Right kidney (tissue), 1 donor: ENCODE measurements around the gene TIE1.

Source experiments
- DNase-seq: peaks from one replicate; pipeline ENCODE4 v3.0.0-alpha.2; 2016

The TIE1 gene

GRCh38 chr1:43339584-43340232, 38.9 kb downstream of the TIE1 start:
- DNase-seq: no peak

- no peak for DNase-seq
Measured at GRCh38 chr1:43340559-43340958, 39.8 kb downstream of the TIE1 start.

- no peak for DNase-seq
Measured at GRCh38 chr1:43344267-43344850, 43.6 kb downstream of the TIE1 start.

DNA sequence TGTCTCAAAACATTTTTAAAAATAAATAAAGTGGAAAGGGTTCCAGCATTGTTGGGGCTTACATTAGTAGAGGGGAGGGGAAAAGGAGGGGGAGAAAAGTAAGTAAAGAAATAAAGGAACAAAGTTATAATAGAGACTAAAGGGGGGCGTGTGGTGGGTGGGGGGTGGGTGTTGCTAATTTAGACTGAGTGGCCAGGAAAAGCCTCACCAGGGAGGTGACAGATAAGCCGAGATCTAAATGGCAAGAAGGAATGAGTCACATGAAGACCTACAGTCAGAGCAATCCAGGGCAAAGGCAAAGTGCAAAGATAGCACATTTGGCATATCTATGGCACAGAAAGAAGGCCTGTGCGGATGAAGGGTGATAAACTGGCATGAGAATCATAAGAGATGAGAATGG, 44.3 kb downstream of the TIE1 start:
- DNase-seq: no peak

- DNase-seq: no peak
Measured at GRCh38 chr1:43346636-43347035, 45.9 kb downstream of the TIE1 start.

DNA sequence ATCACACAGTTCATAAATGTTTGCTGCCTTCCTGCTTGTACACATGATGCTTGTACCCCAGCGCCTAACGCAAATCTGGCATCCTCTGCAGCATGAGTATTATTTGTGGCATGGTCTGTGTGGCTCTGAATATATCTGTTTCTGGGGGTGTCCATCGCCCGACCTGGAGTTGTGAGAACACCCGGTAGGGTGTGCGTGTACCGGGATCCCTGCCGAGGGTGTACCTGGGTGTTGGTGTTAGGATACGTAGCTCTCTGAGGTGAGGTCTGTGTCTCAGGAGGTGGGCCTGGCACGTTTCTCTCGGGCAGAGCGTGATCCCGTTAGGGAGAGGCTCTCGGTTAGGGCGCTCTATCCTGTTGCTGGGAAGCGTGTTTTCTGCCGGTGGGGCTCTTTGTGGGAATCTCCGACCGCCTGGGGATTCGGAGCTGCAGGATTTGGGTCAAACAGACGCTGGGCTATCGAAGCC, 47.6 kb downstream of the TIE1 start:
- no peak for DNase-seq

DNA sequence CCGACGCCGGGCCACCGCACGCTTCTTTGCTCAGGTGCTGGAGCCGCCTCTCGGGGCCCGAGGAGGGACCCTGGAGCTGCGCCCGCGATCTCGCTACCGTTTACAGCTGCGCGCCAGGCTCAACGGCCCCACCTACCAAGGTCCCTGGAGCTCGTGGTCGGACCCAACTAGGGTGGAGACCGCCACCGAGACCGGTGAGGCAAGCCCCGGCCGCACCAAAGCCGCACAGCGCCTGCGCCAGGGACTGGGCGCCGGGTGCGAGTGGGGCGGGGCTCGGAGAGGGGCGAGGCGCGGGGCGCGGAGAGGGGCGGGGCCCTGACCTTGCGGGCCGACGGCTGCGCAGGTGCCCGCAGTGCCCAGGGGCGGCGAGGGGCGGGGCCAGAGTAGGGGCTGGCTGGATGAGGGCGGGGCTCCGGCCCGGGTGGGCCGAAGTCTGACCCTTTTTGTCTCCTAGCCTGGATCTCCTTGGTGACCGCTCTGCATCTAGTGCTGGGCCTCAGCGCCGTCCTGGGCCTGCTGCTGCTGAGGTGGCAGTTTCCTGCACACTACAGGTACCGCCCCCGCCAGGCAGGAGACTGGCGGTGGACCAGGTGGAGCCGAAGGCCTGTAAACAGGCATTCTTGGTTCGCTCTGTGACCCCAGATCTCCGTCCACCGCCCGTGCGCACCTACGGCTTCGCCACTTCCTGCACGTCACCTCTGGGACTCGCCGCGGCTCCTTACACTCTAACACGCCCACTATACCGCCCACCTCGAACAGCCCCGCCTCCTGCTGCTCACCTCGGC, 48.2 kb downstream of the TIE1 start:
- peak; percentile 88 for DNase-seq

GRCh38 chr1:43349594-43350306, 49.0 kb downstream of the TIE1 start:
- DNase-seq: no peak

DNA sequence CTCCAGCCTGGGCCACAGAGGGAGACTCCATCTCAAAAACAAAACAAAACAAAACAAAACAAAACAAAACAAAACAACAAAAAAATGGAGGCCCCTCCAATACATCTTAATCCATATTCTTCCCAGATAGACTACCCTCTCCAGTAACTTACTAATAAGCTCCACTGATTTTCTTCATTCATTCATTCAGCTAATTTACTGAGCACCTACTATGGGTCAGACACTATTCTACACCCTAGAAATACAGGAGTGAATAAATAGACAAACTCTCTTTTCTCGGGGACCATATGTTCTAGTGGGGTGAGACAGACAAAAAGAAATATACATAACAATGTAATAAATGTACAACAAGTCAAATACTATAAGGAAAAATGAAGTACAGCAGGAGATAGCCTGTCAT, 50.2 kb downstream of the TIE1 start:
- DNase-seq: no peak

DNA sequence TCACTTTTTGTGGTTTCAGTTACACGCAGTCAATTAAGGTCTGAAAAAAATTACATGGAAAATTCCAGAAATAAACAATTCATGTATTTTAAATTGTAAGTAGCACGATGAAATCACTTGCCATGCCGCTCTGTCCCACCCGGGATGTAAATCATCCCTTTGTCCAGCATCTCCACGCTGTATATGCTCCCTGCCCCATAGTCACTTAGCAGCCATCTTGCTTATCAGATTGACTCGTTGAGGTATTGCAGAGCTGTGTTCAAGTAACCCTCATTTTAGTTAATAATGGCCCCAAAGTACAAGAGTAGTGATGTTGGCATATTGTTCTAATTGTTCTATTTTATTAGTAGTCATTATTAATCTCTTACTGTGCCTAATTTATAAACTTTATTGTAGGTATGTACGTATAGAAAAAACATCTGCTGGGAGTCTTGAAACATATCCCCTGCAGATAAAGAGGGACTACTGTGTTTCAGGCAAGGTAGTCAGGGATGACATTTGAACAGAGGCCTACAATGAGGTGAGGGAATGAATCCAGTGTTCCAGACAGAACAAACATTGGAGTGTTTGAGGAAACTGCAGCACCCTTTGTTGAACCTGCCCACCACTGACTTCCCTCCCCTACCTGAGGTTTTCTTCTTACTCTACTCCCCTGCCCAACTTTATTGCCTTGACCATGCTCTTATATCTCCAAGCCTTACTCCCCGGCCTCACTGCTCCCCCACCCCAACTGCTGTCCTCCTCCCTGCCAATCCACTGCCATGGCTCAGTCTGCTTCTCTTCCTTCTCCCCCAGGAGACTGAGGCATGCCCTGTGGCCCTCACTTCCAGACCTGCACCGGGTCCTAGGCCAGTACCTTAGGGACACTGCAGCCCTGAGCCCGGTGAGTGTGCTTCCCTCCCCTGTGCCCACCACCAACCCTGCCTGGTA, 50.9 kb downstream of the TIE1 start:
- no peak for DNase-seq

DNA sequence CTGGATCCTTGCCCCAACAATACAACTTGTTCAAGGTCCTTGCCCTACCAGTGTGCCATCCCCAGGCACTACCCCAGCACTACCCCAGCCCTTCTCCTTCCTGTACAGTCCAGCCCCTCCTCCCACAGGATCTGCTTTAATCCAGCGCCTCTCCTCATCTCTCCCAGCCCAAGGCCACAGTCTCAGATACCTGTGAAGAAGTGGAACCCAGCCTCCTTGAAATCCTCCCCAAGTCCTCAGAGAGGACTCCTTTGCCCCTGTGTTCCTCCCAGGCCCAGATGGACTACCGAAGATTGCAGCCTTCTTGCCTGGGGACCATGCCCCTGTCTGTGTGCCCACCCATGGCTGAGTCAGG, 51.5 kb downstream of the TIE1 start:
- DNase-seq: no peak

DNA sequence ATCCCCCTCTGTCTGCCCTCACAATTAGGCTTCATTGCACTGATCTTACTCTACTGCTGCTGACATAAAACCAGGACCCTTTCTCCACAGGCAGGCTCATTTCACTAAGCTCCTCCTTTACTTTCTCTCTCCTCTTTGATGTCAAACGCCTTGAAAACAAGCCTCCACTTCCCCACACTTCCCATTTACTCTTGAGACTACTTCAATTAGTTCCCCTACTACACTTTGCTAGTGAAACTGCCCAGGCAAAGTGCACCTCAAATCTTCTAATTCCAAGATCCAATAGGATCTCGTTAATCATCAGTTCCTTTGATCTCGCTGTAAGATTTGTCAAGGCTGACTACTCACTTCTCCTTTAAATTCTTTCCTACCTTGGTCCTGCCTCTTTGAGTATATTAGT, 52.1 kb downstream of the TIE1 start:
- no peak for DNase-seq

DNA sequence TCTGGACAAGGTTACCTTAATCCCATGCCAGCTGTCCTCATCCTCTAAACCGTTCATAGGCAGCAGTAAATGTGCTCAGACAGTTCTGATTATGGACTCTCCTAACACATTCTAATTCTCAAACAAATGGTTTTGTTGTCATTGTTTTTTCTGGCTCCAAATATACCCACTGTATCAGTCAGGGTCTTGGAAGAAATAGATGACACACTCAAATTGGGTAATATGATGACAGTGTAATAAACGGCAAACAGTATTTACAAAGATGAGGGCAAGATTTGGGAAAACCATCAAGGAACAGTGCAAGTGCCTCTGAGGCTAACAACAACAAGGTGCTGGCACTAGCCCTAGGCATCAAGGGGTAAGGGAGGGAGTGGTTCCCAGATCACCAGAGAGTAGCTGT, 53.7 kb downstream of the TIE1 start:
- no peak for DNase-seq

- DNase-seq: no peak
Measured at GRCh38 chr1:43354936-43355335, 54.2 kb downstream of the TIE1 start.

- no peak for DNase-seq
Measured at GRCh38 chr1:43357251-43357650, 56.5 kb downstream of the TIE1 start.

GRCh38 chr1:43358121-43358745, 57.5 kb downstream of the TIE1 start:
- DNase-seq: peak; percentile 71

DNA sequence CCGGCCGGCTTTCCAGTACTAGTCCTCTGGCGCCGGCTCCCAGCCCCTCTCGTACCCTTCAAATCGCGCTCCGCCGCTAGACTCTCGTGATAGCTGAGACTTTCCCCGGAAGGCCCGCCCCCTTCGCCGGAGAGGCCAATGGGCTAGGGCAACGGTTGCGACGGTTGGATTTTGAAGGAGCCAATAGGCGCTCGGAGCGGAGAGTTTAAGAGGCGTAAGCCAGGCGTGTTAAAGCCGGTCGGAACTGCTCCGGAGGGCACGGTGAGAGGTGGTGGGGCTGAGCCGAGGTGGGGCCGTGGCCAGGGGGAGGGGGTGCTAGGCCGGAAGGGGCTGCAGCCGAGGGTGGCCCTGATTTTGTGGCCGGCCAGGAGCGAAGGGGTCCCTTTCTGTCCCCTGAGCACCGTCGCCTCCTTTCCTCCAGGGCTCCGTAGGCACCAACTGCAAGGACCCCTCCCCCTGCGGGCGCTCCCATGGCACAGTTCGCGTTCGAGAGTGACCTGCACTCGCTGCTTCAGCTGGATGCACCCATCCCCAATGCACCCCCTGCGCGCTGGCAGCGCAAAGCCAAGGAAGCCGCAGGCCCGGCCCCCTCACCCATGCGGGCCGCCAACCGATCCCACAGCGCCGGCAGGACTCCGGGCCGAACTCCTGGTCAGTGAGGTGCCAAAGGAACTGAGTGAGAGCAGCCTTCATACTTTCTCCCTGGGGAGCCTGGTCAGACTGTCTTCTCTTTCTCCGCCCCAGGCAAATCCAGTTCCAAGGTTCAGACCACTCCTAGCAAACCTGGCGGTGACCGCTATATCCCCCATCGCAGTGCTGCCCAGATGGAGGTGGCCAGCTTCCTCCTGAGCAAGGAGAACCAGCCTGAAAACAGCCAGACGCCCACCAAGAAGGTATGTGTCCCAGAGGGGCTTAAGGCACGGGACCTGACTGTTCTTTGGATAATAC, 58.2 kb downstream of the TIE1 start, which contains the start of gene CDC20:
Gene CDC20, plus strand, starts transcription at position 236 of the 948 bp plus-strand sequence. Its CDS starts 235 bp downstream, at position 471.
- DNase-seq: peak; percentile 71

DNA sequence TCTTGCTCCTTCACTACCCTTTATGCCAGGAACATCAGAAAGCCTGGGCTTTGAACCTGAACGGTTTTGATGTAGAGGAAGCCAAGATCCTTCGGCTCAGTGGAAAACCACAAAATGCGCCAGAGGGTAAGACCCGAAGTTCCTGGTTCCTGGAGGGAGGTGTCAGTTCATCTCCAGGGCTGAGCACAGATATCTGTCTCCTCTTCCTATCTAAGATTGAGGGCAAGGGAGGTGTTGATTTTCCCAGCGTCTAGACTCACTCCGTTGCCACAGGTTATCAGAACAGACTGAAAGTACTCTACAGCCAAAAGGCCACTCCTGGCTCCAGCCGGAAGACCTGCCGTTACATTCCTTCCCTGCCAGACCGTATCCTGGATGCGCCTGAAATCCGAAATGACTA, 58.9 kb downstream of the TIE1 start:
- no peak for DNase-seq

- DNase-seq: no peak
Measured at GRCh38 chr1:43360616-43361015, 59.8 kb downstream of the TIE1 start.

- DNase-seq: no peak
Measured at GRCh38 chr1:43363283-43363934, 62.6 kb downstream of the TIE1 start.
